SU-DHL-6 (cell line): ENCODE data around the gene MMP8.

Source experiments
- CTCF ChIP-seq: fragments of 200-600 bp; sonication (generic); IDR thresholded peaks from one replicate; pipeline ENCODE4 v1.5.1; 2017; ENCODE audit warnings: antibody characterized with exemption, mild to moderate bottlenecking, low read length, moderate library complexity; ENCODE audit not compliant: insufficient read depth, poor library complexity, severe bottlenecking
- EZH2phosphoT487 ChIP-seq: fragments of 200-600 bp; sonication (generic), shearing (Covaris generic); conservative IDR thresholded peaks from 2 replicates; pipeline ENCODE4 v1.6.1; 2018; ENCODE audit warnings: mild to moderate bottlenecking, antibody characterized with exemption, low read length, moderate library complexity, mixed read lengths

DNA sequence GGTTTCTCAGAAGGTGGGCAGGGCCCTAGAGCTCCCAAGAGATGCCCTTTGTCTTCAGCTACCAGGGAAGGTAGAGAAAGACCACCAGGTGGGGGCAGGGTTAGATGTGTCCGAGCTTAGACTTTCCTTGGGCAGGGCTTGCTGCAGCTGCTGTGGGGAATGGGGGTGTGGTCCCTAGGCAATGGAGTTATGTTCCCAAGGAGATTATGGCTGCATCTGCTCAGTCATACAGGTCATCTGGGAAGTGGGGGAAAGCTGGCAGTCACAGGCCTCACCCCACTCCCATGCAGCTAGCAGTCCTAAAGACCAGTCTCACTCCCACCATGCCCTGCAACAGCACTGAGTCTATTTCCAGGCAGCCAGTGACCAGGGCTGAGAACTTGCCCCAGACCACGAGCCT, 48.7 kb downstream of the MMP8 start:
- no peak for TF ChIP-seq CTCF
- no peak for TF ChIP-seq EZH2phosphoT487
